Trophoblast cell (in vitro differentiated cells and primary cell): Measurements from ENCODE around the gene EPHA10.

Experiments used
- DNase-seq, 2 donors: peaks; one replicate each; pipeline ENCODE4 v3.0.0-alpha.2; 2016
- H2AFZ ChIP-seq: 2 replicates; pipeline ENCODE4 v1.6.1; 2013; ENCODE audit warnings: low read length, moderate library complexity, mild to moderate bottlenecking; ENCODE audit not compliant: insufficient read depth, poor library complexity
- H2AK5ac ChIP-seq: 2 replicates; pipeline ENCODE4 v1.6.1; 2013; ENCODE audit warnings: mild to moderate bottlenecking, low read length
- H2BK120ac ChIP-seq: 2 replicates; pipeline ENCODE4 v1.6.1; 2013; ENCODE audit warnings: low read length, mild to moderate bottlenecking, moderate library complexity; ENCODE audit not compliant: insufficient read depth, poor library complexity
- H2BK12ac ChIP-seq: 2 replicates; pipeline ENCODE4 v1.6.1; 2013; ENCODE audit warnings: mild to moderate bottlenecking, low read length, moderate library complexity
- H2BK5ac ChIP-seq: 2 replicates; pipeline ENCODE4 v1.6.1; 2013; ENCODE audit warnings: low read length, low read depth, moderate library complexity, mild to moderate bottlenecking; ENCODE audit not compliant: poor library complexity
- H3K14ac ChIP-seq: 2 replicates; pipeline ENCODE4 v1.6.1; 2013; ENCODE audit warnings: mild to moderate bottlenecking, low read length
- H3K18ac ChIP-seq: 2 replicates; pipeline ENCODE4 v1.6.1; 2013; ENCODE audit warnings: mild to moderate bottlenecking, low read length
- H3K23ac ChIP-seq: 2 replicates; pipeline ENCODE4 v1.6.1; 2013; ENCODE audit warnings: low read length
- H3K27ac ChIP-seq: 2 replicates; pipeline ENCODE4 v1.5.1; 2013; ENCODE audit warnings: low read depth, mild to moderate bottlenecking, inconsistent platforms, low read length, moderate library complexity
- H3K27me3 ChIP-seq: 2 replicates; pipeline ENCODE4 v1.6.1; 2013; ENCODE audit warnings: inconsistent platforms, mild to moderate bottlenecking, low read length, moderate library complexity; ENCODE audit not compliant: insufficient read depth
- H3K36me3 ChIP-seq, 2 experiments: 1 replicate in 1 of 2; 2 replicates in 1 of 2; pipeline ENCODE4 v1.6.1; 2013; ENCODE audit warnings: low read length in 2 of 2, mild to moderate bottlenecking in 2 of 2, moderate library complexity in 1 of 2; ENCODE audit not compliant: insufficient read depth in 2 of 2, control insufficient read depth in 1 of 2
- H3K4ac ChIP-seq: 2 replicates; pipeline ENCODE4 v1.6.1; 2013; ENCODE audit warnings: low read depth, mild to moderate bottlenecking, low read length, moderate library complexity
- H3K4me1 ChIP-seq, 2 experiments: 1 replicate in 1 of 2; 2 replicates in 1 of 2; pipeline ENCODE4 v1.6.1; 2013; ENCODE audit warnings: low read length in 2 of 2, mild to moderate bottlenecking in 2 of 2, moderate library complexity in 1 of 2; ENCODE audit not compliant: insufficient read depth in 2 of 2, control insufficient read depth in 1 of 2
- H3K4me2 ChIP-seq: 2 replicates; pipeline ENCODE4 v1.6.1; 2013; ENCODE audit warnings: inconsistent platforms, mild to moderate bottlenecking, low read length, moderate library complexity
- H3K4me3 ChIP-seq: 2 replicates; pipeline ENCODE4 v1.5.1; 2013; ENCODE audit warnings: mild to moderate bottlenecking, low read depth, low read length, inconsistent platforms
- H3K79me1 ChIP-seq: one replicate; pipeline ENCODE4 v1.6.1; 2013; ENCODE audit warnings: low read length
- H3K79me2 ChIP-seq: 2 replicates; pipeline ENCODE4 v1.6.1; 2013; ENCODE audit warnings: low read length, mild to moderate bottlenecking; ENCODE audit not compliant: control insufficient read depth, insufficient read depth, poor library complexity
- H3K9ac ChIP-seq: 2 replicates; pipeline ENCODE4 v1.6.1; 2013; ENCODE audit warnings: mild to moderate bottlenecking, low read length
- H3K9me3 ChIP-seq: 2 replicates; pipeline ENCODE4 v1.6.1; 2013; ENCODE audit warnings: low read depth, mild to moderate bottlenecking, control low read depth, inconsistent platforms, low read length; ENCODE audit not compliant: insufficient read depth
- H4K12ac ChIP-seq: 2 replicates; pipeline ENCODE4 v1.6.1; 2013; ENCODE audit warnings: low read depth, mild to moderate bottlenecking, low read length, moderate library complexity
- H4K8ac ChIP-seq: 2 replicates; pipeline ENCODE4 v1.6.1; 2013; ENCODE audit warnings: low read depth, mild to moderate bottlenecking, low read length, moderate library complexity
- H4K91ac ChIP-seq: one replicate; pipeline ENCODE4 v1.6.1; 2013; ENCODE audit warnings: low read depth, mild to moderate bottlenecking, low read length, moderate library complexity
- WGBS: extraction: QIAGEN DNeasy Blood & Tissue Kit; methylation state at CpG from one replicate; pipeline ENCODE4 v1.1.7; 2013; ENCODE audit warnings: missing lambda C conversion rate; ENCODE audit not compliant: insufficient read length, insufficient coverage; ENCODE audit errors: extremely low coverage; 5-methylcytosine and 5-hydroxymethylcytosine counted together

EPHA10 gene

GRCh38 chr1:37682334-37682987 lies 82.5 kb downstream of the EPHA10 start:
- no peak overlapping the region for H4K12ac ChIP-seq
- H3K27me3 ChIP-seq, result no peaks in the 10 kb centered on the region
- no peak overlapping the region for H4K91ac ChIP-seq
- WGBS, result no CpG with 5 or more reads among the region's 5 CpGs
- peaks cover 3% of the 10 kb centered on the region for H3K9me3 ChIP-seq
- H2AK5ac ChIP-seq, result no peak overlapping the region
- H2BK5ac ChIP-seq, result no peak overlapping the region
- H3K14ac ChIP-seq, result no peak overlapping the region
- peaks cover 17 to 37% of the 10 kb centered on the region in 2 experiments for H3K36me3 ChIP-seq
- H3K18ac ChIP-seq, result no peak overlapping the region
- no peak overlapping the region for H3K4me3 ChIP-seq
- no peaks in the 10 kb centered on the region for H3K79me2 ChIP-seq
- H3K23ac ChIP-seq, result no peak overlapping the region
- no peak overlapping the region for H3K27ac ChIP-seq
- no peak overlapping the region for H3K4me2 ChIP-seq
- no peak overlapping the region for H2BK12ac ChIP-seq
- H3K4ac ChIP-seq, result no peak overlapping the region
- no peaks in the 10 kb centered on the region for H3K79me1 ChIP-seq
- no peak overlapping the region for H2BK120ac ChIP-seq
- no peak overlapping the region for H3K9ac ChIP-seq
- H3K4me1 ChIP-seq, result no peaks in the 10 kb centered on the region
- H2AFZ ChIP-seq, result no peak overlapping the region
- DNase-seq, result peak; percentile 56 to 90
- H4K8ac ChIP-seq, result no peak overlapping the region

DNA sequence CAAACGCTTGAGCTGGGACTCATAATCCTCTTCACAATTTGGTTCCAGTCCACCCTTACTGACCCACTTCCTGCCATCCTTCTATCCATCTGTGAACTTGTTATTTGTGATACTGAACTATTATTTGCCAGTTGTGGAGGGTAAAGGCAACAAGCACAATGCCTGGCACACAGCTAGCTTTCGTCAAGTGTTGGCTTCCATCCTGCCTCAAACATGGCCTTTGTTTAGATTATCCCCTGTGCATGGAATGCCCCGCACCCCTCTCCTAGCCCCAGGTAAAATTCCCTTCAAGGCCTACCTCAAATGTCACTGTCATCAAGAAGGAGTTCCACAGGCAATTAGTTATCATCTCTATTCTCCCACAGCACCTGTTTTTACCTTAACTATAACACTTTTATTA lies 84.0 kb downstream of the EPHA10 start:
- WGBS, result no CpG with 5 or more reads among the region's 3 CpGs
- no peak overlapping the region for H3K4me2 ChIP-seq
- DNase-seq, result no peak

DNA sequence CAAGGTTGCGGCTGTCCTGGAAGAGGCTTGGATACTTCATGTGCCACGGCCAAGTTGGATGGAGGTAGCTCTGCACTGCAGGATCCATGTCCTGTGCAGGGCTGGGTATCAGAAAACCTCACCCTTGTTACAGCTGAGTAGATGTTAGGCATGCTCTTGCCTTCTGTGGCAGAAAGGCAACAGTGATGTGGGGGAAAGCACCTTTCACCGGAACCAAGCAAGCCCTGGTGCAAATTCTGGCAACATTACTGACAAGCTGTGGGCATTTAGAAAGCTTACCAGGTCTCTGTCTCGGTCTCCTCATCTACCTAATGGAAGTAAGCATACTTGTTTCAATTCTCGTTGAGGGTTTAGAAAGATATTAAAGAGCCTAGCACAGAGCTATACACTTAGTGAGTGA lies 87.1 kb downstream of the EPHA10 start:
- Histone ChIP-seq H3K27me3 (no peaks in the 10 kb centered on the region), H4K8ac (no peak overlapping the region), H3K18ac (no peak overlapping the region), H3K4me2 (no peak overlapping the region), H3K9me3 (peaks cover 6% of the 10 kb centered on the region), H3K79me2 (no peaks in the 10 kb centered on the region), H3K4me1 (no peaks in the 10 kb centered on the region), H3K4me3 (no peak overlapping the region), H3K36me3 (peaks cover 5 to 9% of the 10 kb centered on the region in 2 experiments), H3K23ac (no peak overlapping the region), H2BK120ac (no peak overlapping the region), H2BK5ac (no peak overlapping the region), H3K9ac (no peak overlapping the region), H3K79me1 (no peaks in the 10 kb centered on the region), H3K4ac (no peak overlapping the region), H4K12ac (no peak overlapping the region), H2AFZ (no peak overlapping the region), H2AK5ac (no peak overlapping the region), H3K27ac (no peak overlapping the region), H2BK12ac (no peak overlapping the region), H4K91ac (no peak overlapping the region), H3K14ac (no peak overlapping the region)
- WGBS, result no CpG with 5 or more reads among the region's 5 CpGs
- no peak for DNase-seq

More for the DNA sequence above, 84.0 kb downstream of the EPHA10 start:
- Histone ChIP-seq H2AK5ac (no peak overlapping the region), H3K36me3 (peaks cover 11 to 28% of the 10 kb centered on the region in 2 experiments), H3K79me1 (no peaks in the 10 kb centered on the region), H3K4ac (no peak overlapping the region), H3K18ac (no peak overlapping the region), H4K12ac (no peak overlapping the region), H4K91ac (no peak overlapping the region), H3K23ac (no peak overlapping the region), H4K8ac (no peak overlapping the region), H3K4me1 (no peaks in the 10 kb centered on the region), H3K27ac (no peak overlapping the region), H3K79me2 (no peaks in the 10 kb centered on the region), H2BK5ac (no peak overlapping the region), H3K14ac (no peak overlapping the region), H2AFZ (no peak overlapping the region), H2BK12ac (no peak overlapping the region), H3K9me3 (peaks cover 3% of the 10 kb centered on the region), H3K4me3 (no peak overlapping the region), H3K9ac (no peak overlapping the region), H3K27me3 (no peaks in the 10 kb centered on the region), H2BK120ac (no peak overlapping the region)

DNA sequence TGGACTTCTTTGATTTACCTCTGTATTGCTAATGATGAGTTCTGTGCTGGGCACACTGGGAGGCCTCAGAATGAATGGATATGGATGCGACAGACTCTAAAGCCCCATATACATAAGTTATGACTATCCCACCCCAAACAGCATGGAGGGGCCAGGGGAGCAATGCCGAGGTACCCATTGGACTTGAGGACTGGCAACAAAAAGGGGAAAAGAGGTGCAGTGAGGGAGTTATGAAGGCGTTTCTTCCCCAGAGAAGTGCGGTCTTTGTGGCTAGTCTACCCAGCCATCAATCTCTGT lies 87.8 kb downstream of the EPHA10 start:
- WGBS, result no CpG with 5 or more reads among the region's 4 CpGs
- no peak overlapping the region for H2BK120ac ChIP-seq
- no peak overlapping the region for H2BK5ac ChIP-seq

More for the DNA sequence above, 87.8 kb downstream of the EPHA10 start:
- Histone ChIP-seq H3K14ac (no peak overlapping the region), H3K27ac (no peak overlapping the region), H3K4me3 (no peak overlapping the region), H3K18ac (no peak overlapping the region), H2AFZ (no peak overlapping the region), H3K9ac (no peak overlapping the region), H3K23ac (no peak overlapping the region), H3K27me3 (no peaks in the 10 kb centered on the region), H4K91ac (no peak overlapping the region), H4K8ac (no peak overlapping the region), H2AK5ac (no peak overlapping the region), H3K4me2 (no peak overlapping the region), H2BK12ac (no peak overlapping the region), H3K79me1 (no peaks in the 10 kb centered on the region), H3K4ac (no peak overlapping the region), H4K12ac (no peak overlapping the region), H3K36me3 (peaks cover 2 to 3% of the 10 kb centered on the region in 2 experiments), H3K9me3 (peaks cover 6% of the 10 kb centered on the region), H3K4me1 (no peaks in the 10 kb centered on the region), H3K79me2 (no peaks in the 10 kb centered on the region)
- no peak for DNase-seq
